Ishikawa (cell line): Measurements from ENCODE around the gene NSUN4.

Experiments
- EP300 ChIP-seq: IDR thresholded peaks from 2 replicates; pipeline ENCODE4 v1.6.1; 2012; ENCODE audit warnings: borderline replicate concordance
- MAX ChIP-seq: IDR thresholded peaks from 2 replicates; pipeline ENCODE4 v1.6.1; 2012
- RAD21 ChIP-seq: IDR thresholded peaks from 2 replicates; pipeline ENCODE4 v1.6.1; 2012; ENCODE audit warnings: low read depth
- TCF12 ChIP-seq: IDR thresholded peaks from 2 replicates; pipeline ENCODE4 v1.6.1; 2012; ENCODE audit warnings: low read depth
- TEAD4 ChIP-seq: IDR thresholded peaks from 2 replicates; pipeline ENCODE4 v1.6.1; 2012
- TF ChIP-seq, protein P1 (sequence below): IDR thresholded peaks from 2 replicates; pipeline ENCODE4 v1.6.1; 2012; ENCODE audit warnings: low read depth, mild to moderate bottlenecking

- no peak for TF ChIP-seq EP300
- no peak for TF ChIP-seq TEAD4
- no peak for TF ChIP-seq RAD21
- TF ChIP-seq, protein P1, sequence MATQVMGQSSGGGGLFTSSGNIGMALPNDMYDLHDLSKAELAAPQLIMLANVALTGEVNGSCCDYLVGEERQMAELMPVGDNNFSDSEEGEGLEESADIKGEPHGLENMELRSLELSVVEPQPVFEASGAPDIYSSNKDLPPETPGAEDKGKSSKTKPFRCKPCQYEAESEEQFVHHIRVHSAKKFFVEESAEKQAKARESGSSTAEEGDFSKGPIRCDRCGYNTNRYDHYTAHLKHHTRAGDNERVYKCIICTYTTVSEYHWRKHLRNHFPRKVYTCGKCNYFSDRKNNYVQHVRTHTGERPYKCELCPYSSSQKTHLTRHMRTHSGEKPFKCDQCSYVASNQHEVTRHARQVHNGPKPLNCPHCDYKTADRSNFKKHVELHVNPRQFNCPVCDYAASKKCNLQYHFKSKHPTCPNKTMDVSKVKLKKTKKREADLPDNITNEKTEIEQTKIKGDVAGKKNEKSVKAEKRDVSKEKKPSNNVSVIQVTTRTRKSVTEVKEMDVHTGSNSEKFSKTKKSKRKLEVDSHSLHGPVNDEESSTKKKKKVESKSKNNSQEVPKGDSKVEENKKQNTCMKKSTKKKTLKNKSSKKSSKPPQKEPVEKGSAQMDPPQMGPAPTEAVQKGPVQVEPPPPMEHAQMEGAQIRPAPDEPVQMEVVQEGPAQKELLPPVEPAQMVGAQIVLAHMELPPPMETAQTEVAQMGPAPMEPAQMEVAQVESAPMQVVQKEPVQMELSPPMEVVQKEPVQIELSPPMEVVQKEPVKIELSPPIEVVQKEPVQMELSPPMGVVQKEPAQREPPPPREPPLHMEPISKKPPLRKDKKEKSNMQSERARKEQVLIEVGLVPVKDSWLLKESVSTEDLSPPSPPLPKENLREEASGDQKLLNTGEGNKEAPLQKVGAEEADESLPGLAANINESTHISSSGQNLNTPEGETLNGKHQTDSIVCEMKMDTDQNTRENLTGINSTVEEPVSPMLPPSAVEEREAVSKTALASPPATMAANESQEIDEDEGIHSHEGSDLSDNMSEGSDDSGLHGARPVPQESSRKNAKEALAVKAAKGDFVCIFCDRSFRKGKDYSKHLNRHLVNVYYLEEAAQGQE: no peak
- no peak for TF ChIP-seq MAX
- TF ChIP-seq TCF12: no peak
Observed at GRCh38 chr1:46411010-46411405, 70.4 kb downstream of the NSUN4 start.
